ENCODE measurements around the gene TPD52L1. TPM values are rescaled to one million over a fixed set of nuclear protein-coding genes. Genes with fewer than 3 reads are reported as not detected.
"Not testable (repeated sequence)": the region's sequence is repeated elsewhere in the genome, so short reads cannot be mapped to it uniquely, and the experiment has no call there.

TPD52L1 gene
- total and polyA plus RNA-seq, 2 donors (not counting 3 experiments of a cell fraction or from before 2014, with no cell fraction given) = 0.29 to 0.37 TPM

- H3K36me3 ChIP-seq (ENCODE audit: control insufficient read depth in 2 of 2, extremely low read depth in 1 of 2, insufficient read depth in 2 of 2, low read length in 2 of 2); intact Hi-C loops (cut with micrococcal nuclease); FAIRE-seq; H3K79me2 ChIP-seq (ENCODE audit: control insufficient read depth, insufficient read depth, low read length); H3K4me3 ChIP-seq (replicated peaks in 1 of 3; ENCODE audit: insufficient read depth in 1 of 3, low read depth in 1 of 3, low read length in 3 of 3); dilution Hi-C loops (cut with MboI; ENCODE audit: extremely low pct_ligation_motif_present, low sequenced_read_pairs); H3K27ac ChIP-seq (ENCODE audit: insufficient read depth, low read depth, low read length); H3K9me1 ChIP-seq (replicated peaks; ENCODE audit: control insufficient read depth, extremely low read depth, insufficient read depth, low read length); H3K4me2 ChIP-seq (ENCODE audit: insufficient read depth, low read length); DNase-seq (ENCODE audit: low read depth, low spot score); H3K9ac ChIP-seq (replicated peaks; ENCODE audit: extremely low read depth, insufficient read depth, low read length); POLR2A ChIA-PET; H2AFZ ChIP-seq (ENCODE audit: low read depth, low read length); BruUV-seq (replicated peaks); H3K27me3 ChIP-seq (ENCODE audit: control insufficient read depth in 2 of 2, insufficient read depth in 2 of 2, low read length in 2 of 2); H3K4me1 ChIP-seq (ENCODE audit: control insufficient read depth, extremely low read depth, insufficient read depth, low read length); H3K9me3 ChIP-seq (replicated peaks; ENCODE audit: control insufficient read depth, insufficient read depth, low read length); H4K20me1 ChIP-seq (replicated peaks; ENCODE audit: control insufficient read depth, extremely low read depth, insufficient read depth, low read length): not testable (repeated sequence)
- CTCF ChIA-PET = interaction anchor here (1.2 kb wide), 1 partner anchor 16 kb away, joined by 3 read pairs; no protein-coding TSS in a partner anchor
These were observed 126.9 kb downstream of the TPD52L1 start for GRCh38 chr6:125280370-125281035.

GRCh38 chr6:125282470-125282869 is 128.9 kb downstream of the TPD52L1 start:
- H3K9me3 ChIP-seq (replicated peaks; ENCODE audit: control insufficient read depth, insufficient read depth, low read length); H3K9ac ChIP-seq (replicated peaks; ENCODE audit: extremely low read depth, insufficient read depth, low read length); H3K27ac ChIP-seq (ENCODE audit: insufficient read depth, low read depth, low read length); H3K4me2 ChIP-seq (ENCODE audit: insufficient read depth, low read length); H3K4me1 ChIP-seq (ENCODE audit: control insufficient read depth, extremely low read depth, insufficient read depth, low read length); BruUV-seq (replicated peaks); H2AFZ ChIP-seq (ENCODE audit: low read depth, low read length); dilution Hi-C loops (cut with MboI; ENCODE audit: extremely low pct_ligation_motif_present, low sequenced_read_pairs); H3K9me1 ChIP-seq (replicated peaks; ENCODE audit: control insufficient read depth, extremely low read depth, insufficient read depth, low read length); intact Hi-C loops (cut with micrococcal nuclease); FAIRE-seq; POLR2A ChIA-PET; H4K20me1 ChIP-seq (replicated peaks; ENCODE audit: control insufficient read depth, extremely low read depth, insufficient read depth, low read length); H3K36me3 ChIP-seq (ENCODE audit: control insufficient read depth in 2 of 2, extremely low read depth in 1 of 2, insufficient read depth in 2 of 2, low read length in 2 of 2); H3K27me3 ChIP-seq (ENCODE audit: control insufficient read depth in 2 of 2, insufficient read depth in 2 of 2, low read length in 2 of 2); H3K4me3 ChIP-seq (replicated peaks in 1 of 3; ENCODE audit: insufficient read depth in 1 of 3, low read depth in 1 of 3, low read length in 3 of 3); H3K79me2 ChIP-seq (ENCODE audit: control insufficient read depth, insufficient read depth, low read length); DNase-seq (ENCODE audit: low read depth, low spot score): not testable (repeated sequence)
- CTCF ChIA-PET = interaction anchor here (1.2 kb wide), 1 partner anchor 18 kb away, joined by 3 read pairs; no protein-coding TSS in a partner anchor

Measured in endothelial cell of umbilical vein (primary cell).